ENCODE measurements around the gene BCAN. TPM values are rescaled to one million over a fixed set of nuclear protein-coding genes. Genes with fewer than 3 reads are reported as not detected.
A peak's percentile ranks its signal among the peaks of the same experiment; 100 is the strongest.

BCAN gene
- total and polyA plus RNA-seq, 3 donors from 2014 or later: 3.3 to 9.7 (median 8.8) TPM

GRCh38 chr1:156622581-156623297 is 19.2 kb upstream of the BCAN start:
- H3K27me3 ChIP-seq: no peaks in the 10 kb centered on the region

DNA sequence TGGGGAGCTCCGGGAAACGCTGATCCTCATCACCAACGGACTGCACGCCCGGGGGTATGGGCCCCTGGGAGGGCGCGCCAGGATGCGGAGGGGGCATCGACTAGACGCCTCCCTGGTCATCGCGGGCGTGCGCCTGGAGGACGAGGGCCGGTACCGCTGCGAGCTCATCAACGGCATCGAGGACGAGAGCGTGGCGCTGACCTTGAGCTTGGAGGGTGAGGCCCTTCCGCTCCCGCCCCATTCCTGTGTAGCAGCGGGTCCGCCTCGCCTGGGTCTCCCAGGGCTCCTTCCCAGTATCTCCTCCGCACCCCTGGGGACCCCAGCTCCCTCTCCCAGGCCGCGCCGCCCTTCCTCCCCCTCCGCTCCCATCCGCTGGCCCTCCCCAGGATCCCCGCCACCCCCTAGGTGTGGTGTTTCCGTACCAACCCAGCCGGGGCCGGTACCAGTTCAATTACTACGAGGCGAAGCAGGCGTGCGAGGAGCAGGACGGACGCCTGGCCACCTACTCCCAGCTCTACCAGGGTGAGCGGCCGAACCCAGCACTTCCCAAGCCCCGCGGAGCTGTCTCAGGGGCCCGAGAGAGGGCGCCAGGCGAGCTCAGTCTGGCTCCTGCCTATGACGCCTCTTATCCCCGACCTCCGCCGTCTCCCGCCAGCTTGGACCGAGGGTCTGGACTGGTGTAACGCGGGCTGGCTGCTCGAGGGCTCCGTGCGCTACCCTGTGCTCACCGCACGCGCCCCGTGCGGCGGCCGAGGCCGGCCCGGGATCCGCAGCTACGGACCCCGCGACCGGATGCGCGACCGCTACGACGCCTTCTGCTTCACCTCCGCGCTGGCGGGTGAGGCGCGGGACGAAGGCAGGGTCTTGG is 17.7 kb upstream of the BCAN start:
- intact Hi-C loops (cut with DNase I; ENCODE audit: low total_unique reads): no loop called here
- DNase-seq: peak; percentile 73
- WGBS, 2 donors: 0 to 1% methylated on average over 30 to 51 of the region's 87 CpGs

More at GRCh38 chr1:156622581-156623297, 19.2 kb upstream of the BCAN start:
- Histone ChIP-seq H3K36me3 (ENCODE audit: low read depth, missing control alignments) (no peaks in the 10 kb centered on the region), H3K4me1 (peaks cover 20% of the 10 kb centered on the region), H3K4me3 (no peak overlapping the region), H3K27ac (no peak overlapping the region), H3K9me3 (no peaks in the 10 kb centered on the region)
- intact Hi-C loops (cut with DNase I; ENCODE audit: low total_unique reads): no loop called here
- no peak for TF ChIP-seq POLR2A (IDR thresholded peaks at IDR 0.05)
- no peak for DNase-seq
- WGBS, 2 donors: 62 to 86% methylated on average over 4 to 6 of the region's 6 CpGs

GRCh38 chr1:156624814-156625435 is 17.0 kb upstream of the BCAN start:
- intact Hi-C loops (cut with DNase I; ENCODE audit: low total_unique reads): no loop called here
- Histone ChIP-seq H3K27ac (peak overlapping the region in 1 of 2 donors; percentile 41), H3K9me3 (no peaks in the 10 kb centered on the region), H3K4me1 (peaks cover 18% of the 10 kb centered on the region), H3K27me3 (no peaks in the 10 kb centered on the region), H3K4me3 (peak overlapping the region; percentile 47 to 62), H3K36me3 (ENCODE audit: low read depth, missing control alignments) (no peaks in the 10 kb centered on the region)
- TF ChIP-seq POLR2A (IDR thresholded peaks at IDR 0.05): no peak
- TF ChIP-seq, protein P1, sequence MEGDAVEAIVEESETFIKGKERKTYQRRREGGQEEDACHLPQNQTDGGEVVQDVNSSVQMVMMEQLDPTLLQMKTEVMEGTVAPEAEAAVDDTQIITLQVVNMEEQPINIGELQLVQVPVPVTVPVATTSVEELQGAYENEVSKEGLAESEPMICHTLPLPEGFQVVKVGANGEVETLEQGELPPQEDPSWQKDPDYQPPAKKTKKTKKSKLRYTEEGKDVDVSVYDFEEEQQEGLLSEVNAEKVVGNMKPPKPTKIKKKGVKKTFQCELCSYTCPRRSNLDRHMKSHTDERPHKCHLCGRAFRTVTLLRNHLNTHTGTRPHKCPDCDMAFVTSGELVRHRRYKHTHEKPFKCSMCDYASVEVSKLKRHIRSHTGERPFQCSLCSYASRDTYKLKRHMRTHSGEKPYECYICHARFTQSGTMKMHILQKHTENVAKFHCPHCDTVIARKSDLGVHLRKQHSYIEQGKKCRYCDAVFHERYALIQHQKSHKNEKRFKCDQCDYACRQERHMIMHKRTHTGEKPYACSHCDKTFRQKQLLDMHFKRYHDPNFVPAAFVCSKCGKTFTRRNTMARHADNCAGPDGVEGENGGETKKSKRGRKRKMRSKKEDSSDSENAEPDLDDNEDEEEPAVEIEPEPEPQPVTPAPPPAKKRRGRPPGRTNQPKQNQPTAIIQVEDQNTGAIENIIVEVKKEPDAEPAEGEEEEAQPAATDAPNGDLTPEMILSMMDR (IDR thresholded peaks at IDR 0.05): no peak
- no peak for DNase-seq
- WGBS, 2 donors: 2 to 20% methylated on average over 2 to 51 of the region's 55 CpGs

More for the DNA sequence above, 17.7 kb upstream of the BCAN start:
- no peak for TF ChIP-seq POLR2A (IDR thresholded peaks at IDR 0.05)
- TF ChIP-seq, protein P1 (IDR thresholded peaks at IDR 0.05): peak in 1 of 3 experiments; percentile 33
- Histone ChIP-seq H3K4me1 (peaks cover 18% of the 10 kb centered on the region), H3K9me3 (no peaks in the 10 kb centered on the region), H3K27ac (peak overlapping the region in 1 of 2 donors; percentile 41), H3K36me3 (ENCODE audit: low read depth, missing control alignments) (no peaks in the 10 kb centered on the region), H3K27me3 (no peaks in the 10 kb centered on the region), H3K4me3 (peak overlapping the region; percentile 47 to 62)

DNA sequence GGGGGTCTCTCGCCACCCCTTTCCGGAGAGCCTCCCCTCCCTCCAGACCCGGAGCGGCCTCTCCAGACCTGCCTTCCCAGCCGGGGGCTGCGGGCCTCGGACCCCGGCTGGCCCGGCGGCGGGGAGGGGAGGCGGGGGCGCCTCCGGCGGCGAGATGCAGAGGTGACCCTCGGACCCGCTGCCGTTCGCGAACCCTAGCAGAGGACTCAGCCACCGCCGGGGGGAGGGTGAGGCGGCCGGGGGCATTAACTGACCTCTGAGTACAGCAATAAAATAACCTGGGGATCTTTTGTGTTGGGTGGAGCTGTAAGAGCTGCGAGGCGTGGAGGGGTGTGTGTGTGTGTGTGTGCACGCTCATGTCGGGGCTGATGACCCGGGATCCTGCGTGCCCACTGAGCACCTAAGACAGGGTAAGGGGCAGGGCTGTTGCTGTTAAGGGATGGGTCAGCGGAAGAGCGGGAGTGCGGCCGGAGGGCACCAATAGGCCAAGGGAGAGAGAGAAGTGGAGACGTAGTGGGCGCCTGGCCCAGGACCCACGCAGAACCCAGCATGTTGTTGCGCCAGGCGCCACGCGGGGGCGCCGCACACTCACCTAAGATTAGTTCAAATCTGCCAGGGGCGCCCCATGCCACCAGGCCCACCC is 16.4 kb upstream of the BCAN start:
- intact Hi-C loops (cut with DNase I; ENCODE audit: low total_unique reads): no loop called here
- TF ChIP-seq, protein P1 (IDR thresholded peaks at IDR 0.05): peak; percentile 73 to 83 (median 78)
- TF ChIP-seq POLR2A (IDR thresholded peaks at IDR 0.05): no peak
- WGBS, 2 donors: 2% methylated on average over 23 to 45 of the region's 45 CpGs
- peak overlapping the region; percentile 47 to 62 for H3K4me3 ChIP-seq
- no peaks in the 10 kb centered on the region for H3K9me3 ChIP-seq
- no peaks in the 10 kb centered on the region for H3K36me3 ChIP-seq (ENCODE audit: low read depth, missing control alignments)
- DNase-seq: peak; percentile 75
- peaks cover 18% of the 10 kb centered on the region for H3K4me1 ChIP-seq
- peak overlapping the region in 1 of 2 donors; percentile 24 for H3K27ac ChIP-seq
- H3K27me3 ChIP-seq: no peaks in the 10 kb centered on the region
